Skin epidermis (tissue), 12 donors: ENCODE data around the gene TMEM18.

Experiments used
- H3K27ac ChIP-seq, 21 experiments: fragments of 200-600 bp; sonication (generic) in 11 of 21; one replicate each; pipeline ENCODE4 v1.5.0; 2020; ENCODE audit warnings: mild to moderate bottlenecking in 3 of 21, inconsistent platforms in 2 of 21, moderate library complexity in 2 of 21
- H3K4me3 ChIP-seq, 7 experiments: fragments of 200-600 bp; sonication (generic) in 2 of 7; one replicate each; pipeline ENCODE4 v1.5.0; 2020; ENCODE audit warnings: inconsistent platforms in 2 of 7, mild to moderate bottlenecking in 2 of 7, moderate library complexity in 1 of 7

The TMEM18 gene

DNA sequence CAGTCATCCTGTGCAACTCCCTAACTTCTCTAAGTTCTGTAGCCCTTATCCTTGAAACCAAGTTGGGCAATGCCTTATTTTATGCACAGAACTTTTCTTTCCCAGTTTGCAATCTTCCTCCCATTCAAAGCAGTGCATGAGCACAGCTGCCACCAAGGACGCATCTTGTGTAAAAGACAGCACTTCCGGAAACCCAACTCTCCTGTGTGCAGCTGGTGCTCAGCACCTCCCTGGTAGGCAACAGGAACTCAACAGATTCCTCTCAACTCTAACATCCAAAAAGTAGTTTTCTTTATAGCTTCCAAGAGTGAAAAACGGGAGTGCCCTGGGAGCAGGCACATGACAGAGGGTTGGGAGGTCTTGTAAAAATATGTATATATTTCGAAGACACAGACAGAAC lies 2.2 kb downstream of the TMEM18 start:
- Histone ChIP-seq H3K27ac (peak overlapping the region in 1 of 21 experiments; percentile 31), H3K4me3 (no peak overlapping the region)

- Histone ChIP-seq H3K4me3 (no peak overlapping the region), H3K27ac (no peak overlapping the region)
Measured at GRCh38 chr2:674321-674985, 2.8 kb downstream of the TMEM18 start.

DNA sequence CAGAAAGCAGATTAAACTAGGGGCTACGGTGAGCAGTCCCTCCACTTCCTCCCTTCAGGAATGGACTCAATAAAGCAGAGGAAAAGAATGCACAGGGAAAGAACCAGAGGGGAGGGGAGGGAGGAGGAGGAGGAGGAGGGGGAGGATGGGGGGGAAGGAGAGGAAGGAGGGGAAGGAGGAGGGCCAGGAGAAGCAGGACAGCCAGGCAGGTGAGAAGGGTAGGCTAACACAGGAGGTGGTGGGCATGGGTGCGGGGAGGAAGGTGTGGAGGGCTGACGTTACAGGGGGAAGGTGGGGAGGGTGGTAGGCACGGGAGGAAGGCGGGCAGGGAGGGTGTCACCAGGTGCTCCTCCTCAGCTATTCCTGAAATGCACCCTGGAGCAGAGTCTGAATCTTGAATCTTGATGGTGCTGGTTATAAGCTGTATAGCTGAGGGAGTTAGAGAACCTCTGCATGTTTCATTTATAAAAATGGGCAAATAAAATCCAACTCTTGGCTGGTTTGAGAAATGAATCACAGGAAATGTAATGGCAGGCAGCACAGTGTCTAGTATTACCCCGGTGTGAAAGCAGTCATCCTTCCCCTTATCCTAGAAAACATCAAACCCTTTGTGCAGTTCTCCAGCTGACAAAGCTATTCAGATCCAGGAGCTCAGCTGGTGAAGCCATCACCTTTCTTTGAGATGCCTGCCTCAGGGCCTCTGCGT lies 3.4 kb downstream of the TMEM18 start:
- Histone ChIP-seq H3K4me3 (no peak overlapping the region), H3K27ac (no peak overlapping the region)

- no peak overlapping the region for H3K4me3 ChIP-seq
- no peak overlapping the region for H3K27ac ChIP-seq
Measured at GRCh38 chr2:673016-673415, 4.2 kb downstream of the TMEM18 start.

- Histone ChIP-seq H3K4me3 (no peak overlapping the region), H3K27ac (no peak overlapping the region)
Measured at GRCh38 chr2:672606-672905, 4.7 kb downstream of the TMEM18 start.

GRCh38 chr2:671787-672605 lies 5.2 kb downstream of the TMEM18 start:
- Histone ChIP-seq H3K27ac (no peak overlapping the region), H3K4me3 (no peak overlapping the region)

GRCh38 chr2:671072-671471 lies 6.1 kb downstream of the TMEM18 start:
- Histone ChIP-seq H3K27ac (no peak overlapping the region), H3K4me3 (no peak overlapping the region)

- Histone ChIP-seq H3K27ac (no peak overlapping the region), H3K4me3 (no peak overlapping the region)
Measured at GRCh38 chr2:670637-671036, 6.6 kb downstream of the TMEM18 start.

DNA sequence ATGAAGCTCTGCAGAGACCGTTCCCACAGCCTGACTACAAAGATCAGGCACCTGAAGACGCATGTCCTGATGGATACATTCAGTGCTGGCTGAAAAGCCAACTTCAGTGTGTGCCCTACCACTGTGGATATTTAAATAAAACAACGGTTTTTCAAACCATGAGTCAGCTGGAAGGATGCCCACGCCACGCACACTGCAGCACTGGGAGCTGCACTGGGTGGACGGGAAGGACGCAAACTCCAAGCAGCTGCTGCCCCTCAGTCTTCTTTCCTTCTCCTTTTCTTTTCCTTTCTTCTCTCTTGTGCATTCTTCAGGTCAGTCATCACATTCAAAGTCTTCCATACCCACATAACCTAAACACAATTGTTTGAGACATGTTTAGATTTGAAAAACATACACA lies 7.9 kb downstream of the TMEM18 start:
- Histone ChIP-seq H3K27ac (no peak overlapping the region), H3K4me3 (no peak overlapping the region)

GRCh38 chr2:668000-668398 lies 9.2 kb downstream of the TMEM18 start:
- Histone ChIP-seq H3K4me3 (no peak overlapping the region), H3K27ac (no peak overlapping the region)

DNA sequence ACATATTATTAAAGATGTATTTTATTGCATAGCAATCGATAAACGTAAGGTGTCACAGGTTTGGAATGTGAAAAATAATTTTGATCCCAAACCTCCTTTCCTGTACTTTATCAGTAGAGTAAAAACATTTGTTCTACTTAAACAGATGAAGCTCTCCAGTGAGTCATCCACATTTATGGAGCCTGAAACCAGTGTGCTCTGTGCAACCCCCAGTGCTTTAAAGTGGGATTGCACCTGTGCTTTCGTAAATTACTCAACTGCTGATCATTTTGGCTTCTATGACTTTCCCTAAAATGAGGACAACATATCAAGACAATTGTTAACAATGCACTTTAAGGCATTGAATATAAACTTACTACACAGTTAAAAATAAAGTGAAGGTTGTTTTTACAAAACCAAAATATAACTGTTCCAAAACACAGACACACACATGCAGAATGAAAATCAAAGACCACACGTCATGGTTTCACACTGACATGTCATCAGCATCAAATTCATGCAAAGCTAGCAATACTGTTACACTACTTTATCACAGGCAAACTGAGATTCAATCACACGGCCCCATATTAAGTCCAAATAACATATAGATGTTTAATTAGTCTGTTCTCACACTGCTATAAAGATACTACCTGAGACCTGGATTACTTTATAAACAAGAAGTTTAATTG lies 9.7 kb downstream of the TMEM18 start:
- H3K27ac ChIP-seq: no peak overlapping the region
- no peak overlapping the region for H3K4me3 ChIP-seq

DNA sequence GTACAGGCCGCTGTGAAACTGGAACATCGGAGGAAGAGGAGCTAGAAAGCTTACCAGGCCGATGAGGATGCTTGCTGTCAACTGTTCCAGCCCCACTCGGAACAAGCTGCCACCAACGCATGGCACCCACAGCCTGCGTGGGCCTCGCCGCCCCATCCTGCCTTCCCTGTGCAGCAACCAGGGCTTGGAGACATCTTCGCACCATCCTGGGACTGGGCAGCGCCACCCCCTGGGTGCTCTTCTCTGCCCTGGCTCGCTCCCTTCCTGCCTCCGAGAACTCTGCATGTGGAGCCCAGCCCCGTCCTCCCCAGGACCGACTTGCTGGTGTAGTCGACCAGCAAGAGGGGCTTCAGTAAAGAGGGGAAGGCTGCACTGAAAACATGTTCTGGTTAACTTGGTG lies 10.8 kb downstream of the TMEM18 start:
- no peak overlapping the region for H3K27ac ChIP-seq
- H3K4me3 ChIP-seq: no peak overlapping the region

DNA sequence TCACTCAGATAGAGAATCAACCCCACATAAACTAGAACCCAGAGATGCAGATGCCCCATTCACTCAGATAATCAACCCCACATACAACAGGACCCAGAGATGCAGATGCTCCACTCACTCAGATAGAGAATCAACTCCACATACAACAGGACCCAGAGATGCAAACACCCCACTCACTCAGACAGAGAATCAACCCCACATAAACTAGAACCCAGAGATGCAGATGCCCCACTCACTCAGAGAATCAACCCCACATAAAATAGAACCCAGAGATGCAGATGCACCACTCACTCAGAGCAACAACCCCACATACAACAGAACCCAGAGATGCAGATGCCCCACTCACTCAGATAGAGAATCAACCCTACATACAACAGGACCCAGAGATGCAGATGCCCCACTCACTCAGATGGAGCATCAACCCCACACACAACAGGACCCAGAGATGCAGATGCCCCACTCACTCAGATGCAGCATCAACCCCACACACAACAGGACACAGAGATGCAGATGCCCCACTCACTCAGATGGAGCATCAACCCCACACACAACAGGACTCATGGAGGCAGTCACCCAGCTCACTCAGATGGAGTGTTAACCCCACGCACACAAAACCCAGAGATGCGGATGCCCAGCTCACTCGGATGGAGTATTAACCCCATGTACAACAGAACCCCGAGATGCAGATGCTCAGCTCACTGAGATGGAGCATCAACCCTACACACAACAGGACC lies 11.7 kb downstream of the TMEM18 start:
- no peak overlapping the region for H3K4me3 ChIP-seq
- H3K27ac ChIP-seq: no peak overlapping the region

- Histone ChIP-seq H3K4me3 (no peak overlapping the region), H3K27ac (no peak overlapping the region)
Measured at GRCh38 chr2:664063-664462, 13.1 kb downstream of the TMEM18 start.

- Histone ChIP-seq H3K27ac (no peak overlapping the region), H3K4me3 (no peak overlapping the region)
Measured at GRCh38 chr2:663221-663620, 14.0 kb downstream of the TMEM18 start.

DNA sequence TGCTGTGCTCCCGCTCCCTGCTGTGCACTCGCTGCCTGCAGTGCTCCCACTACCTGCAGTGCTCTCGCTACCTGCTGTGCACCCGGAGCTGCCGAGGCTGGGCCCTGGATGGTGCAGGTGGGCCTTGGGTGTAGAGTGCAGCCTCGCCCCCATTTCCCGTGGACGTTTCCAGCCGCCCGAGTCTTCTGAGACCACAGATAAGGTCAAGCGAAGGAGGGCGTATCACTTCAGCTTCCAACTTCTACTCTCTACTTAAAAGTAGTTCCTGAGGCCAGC lies 15.9 kb downstream of the TMEM18 start:
- H3K4me3 ChIP-seq: no peak overlapping the region

DNA sequence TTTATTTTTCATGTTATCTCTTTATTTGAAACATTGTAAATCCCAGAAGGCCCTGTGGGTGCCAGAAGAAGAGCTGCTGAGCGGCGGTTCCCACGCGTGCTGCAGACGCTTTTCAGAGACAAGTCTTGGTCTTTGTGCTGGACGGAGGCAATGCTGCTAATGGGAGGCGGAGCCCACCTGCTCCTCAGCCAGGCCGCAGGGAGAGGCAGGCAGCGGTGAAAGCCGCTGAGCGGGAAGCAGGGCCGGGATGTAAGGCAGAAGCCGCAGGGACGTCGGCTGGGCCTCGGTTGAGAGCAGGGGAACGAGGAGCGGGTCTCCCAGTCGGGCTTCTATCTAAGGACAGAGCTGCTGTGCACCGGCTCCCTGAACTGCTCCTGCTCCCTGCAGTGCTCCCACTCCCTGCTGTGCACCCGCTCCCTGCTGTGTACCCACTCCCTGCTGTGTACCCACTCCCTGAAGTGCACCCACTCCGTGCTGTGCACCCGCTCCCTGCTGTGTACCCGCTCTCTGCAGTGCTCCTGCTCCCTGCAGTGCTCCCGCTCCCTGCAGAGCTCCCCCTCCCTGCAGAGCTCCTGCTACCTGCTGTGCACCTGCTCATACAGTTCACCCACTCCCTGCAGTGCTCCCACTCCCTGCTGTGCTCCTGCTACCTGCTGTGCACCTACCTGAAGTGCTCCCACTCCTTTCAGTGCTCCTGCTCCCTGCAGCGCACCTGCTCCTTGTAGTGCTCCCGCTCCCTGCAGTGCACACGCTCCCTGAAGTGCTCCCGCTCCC lies 16.4 kb downstream of the TMEM18 start:
- H3K4me3 ChIP-seq: no peak overlapping the region
- no peak overlapping the region for H3K27ac ChIP-seq

More for the DNA sequence above, 15.9 kb downstream of the TMEM18 start:
- H3K27ac ChIP-seq: no peak overlapping the region

DNA sequence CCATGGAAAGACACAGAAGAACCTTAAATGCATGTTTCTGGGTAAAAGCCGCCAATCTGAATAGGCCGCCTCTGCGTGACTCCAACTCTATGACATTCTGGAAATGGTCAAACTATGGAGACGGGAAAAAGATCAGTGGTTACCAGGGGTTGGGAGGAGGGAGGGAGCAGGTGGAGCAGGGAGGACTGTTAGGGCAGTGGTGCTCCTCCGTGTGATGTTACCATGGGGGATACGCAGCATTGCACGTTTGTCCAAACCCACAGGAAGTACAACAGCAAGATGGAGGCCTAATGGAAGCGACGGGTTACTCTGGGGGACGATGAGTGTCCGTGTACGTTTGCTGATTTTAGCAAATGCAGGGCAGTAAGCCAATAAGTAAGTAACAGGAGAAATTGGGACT lies 17.2 kb downstream of the TMEM18 start:
- Histone ChIP-seq H3K4me3 (no peak overlapping the region), H3K27ac (no peak overlapping the region)

- Histone ChIP-seq H3K27ac (no peak overlapping the region), H3K4me3 (no peak overlapping the region)
Measured at GRCh38 chr2:658426-658825, 18.8 kb downstream of the TMEM18 start.
